Skeletal muscle cell (primary cell): ENCODE results near the gene TM4SF4.
"Not testable (repeated sequence)": the region's sequence is repeated elsewhere in the genome, so short reads cannot be mapped to it uniquely, and the experiment has no call there.

Source experiments
- DNase-seq: peaks from one replicate; pipeline ENCODE4 v3.0.0-alpha.2; 2010; ENCODE audit warnings: low read depth
- H3K4me3 ChIP-seq: 2 replicates; pipeline ENCODE4 v1.5.1; 2011; ENCODE audit warnings: low read depth, mild to moderate bottlenecking, control low read depth, low read length, moderate library complexity

The TM4SF4 gene

GRCh38 chr3:149474250-149474817 is at the start of gene TM4SF4:
TM4SF4 (plus strand) TSS chr3:149474697; CDS start chr3:149474878, 181 bp downstream.
- no peak within 1 kb of the TSS for H3K4me3 ChIP-seq
- no peak for DNase-seq

GRCh38 chr3:149424918-149425317 is 49.6 kb upstream of the TM4SF4 start:
- DNase-seq = no peak
- no peak overlapping the region for H3K4me3 ChIP-seq

GRCh38 chr3:149426325-149426724 is 48.2 kb upstream of the TM4SF4 start:
- DNase-seq = no peak
- H3K4me3 ChIP-seq = no peak overlapping the region

GRCh38 chr3:149428087-149428486 is 46.4 kb upstream of the TM4SF4 start:
- H3K4me3 ChIP-seq = no peak overlapping the region
- no peak for DNase-seq

GRCh38 chr3:149430216-149430615 is 44.3 kb upstream of the TM4SF4 start:
- no peak for DNase-seq
- no peak overlapping the region for H3K4me3 ChIP-seq

- no peak for DNase-seq
Observed at GRCh38 chr3:149432149-149432548, 42.3 kb upstream of the TM4SF4 start.

GRCh38 chr3:149435996-149436885 is 38.3 kb upstream of the TM4SF4 start:
- H3K4me3 ChIP-seq = no peak overlapping the region
- DNase-seq = no peak

More at GRCh38 chr3:149432149-149432548, 42.3 kb upstream of the TM4SF4 start:
- no peak overlapping the region for H3K4me3 ChIP-seq

- DNase-seq = no peak
- H3K4me3 ChIP-seq = no peak overlapping the region
Observed at GRCh38 chr3:149437286-149437685, 37.2 kb upstream of the TM4SF4 start.

GRCh38 chr3:149437710-149438109 is 36.8 kb upstream of the TM4SF4 start:
- no peak for DNase-seq
- H3K4me3 ChIP-seq = no peak overlapping the region

GRCh38 chr3:149438981-149439380 is 35.5 kb upstream of the TM4SF4 start:
- no peak overlapping the region for H3K4me3 ChIP-seq
- DNase-seq = no peak

- H3K4me3 ChIP-seq = no peak overlapping the region
- DNase-seq = no peak
Observed at GRCh38 chr3:149441642-149442041, 32.9 kb upstream of the TM4SF4 start.

GRCh38 chr3:149442043-149442442 is 32.5 kb upstream of the TM4SF4 start:
- no peak for DNase-seq
- H3K4me3 ChIP-seq = no peak overlapping the region

- peak; percentile 62 for DNase-seq
- H3K4me3 ChIP-seq = no peak overlapping the region
Observed at GRCh38 chr3:149442851-149443544, 31.5 kb upstream of the TM4SF4 start.

GRCh38 chr3:149443545-149443912 is 31.0 kb upstream of the TM4SF4 start:
- no peak overlapping the region for H3K4me3 ChIP-seq
- DNase-seq = no peak

GRCh38 chr3:149444867-149445266 is 29.6 kb upstream of the TM4SF4 start:
- not testable (repeated sequence) for DNase-seq, H3K4me3 ChIP-seq

GRCh38 chr3:149448331-149448831 is 26.1 kb upstream of the TM4SF4 start:
- H3K4me3 ChIP-seq = no peak overlapping the region
- peak; percentile 18 for DNase-seq

- no peak for DNase-seq
- no peak overlapping the region for H3K4me3 ChIP-seq
Observed at GRCh38 chr3:149449182-149449581, 25.3 kb upstream of the TM4SF4 start.

- no peak for DNase-seq
- H3K4me3 ChIP-seq = no peak overlapping the region
Observed at GRCh38 chr3:149449799-149450198, 24.7 kb upstream of the TM4SF4 start.

- DNase-seq = no peak
- no peak overlapping the region for H3K4me3 ChIP-seq
Observed at GRCh38 chr3:149450281-149450680, 24.2 kb upstream of the TM4SF4 start.

- no peak overlapping the region for H3K4me3 ChIP-seq
- no peak for DNase-seq
Observed at GRCh38 chr3:149452036-149452435, 22.5 kb upstream of the TM4SF4 start.
